Kidney tubule cell (primary cell): ENCODE data around the gene FBXO22.
"Not testable (repeated sequence)": the region's sequence is repeated elsewhere in the genome, so short reads cannot be mapped to it uniquely, and the experiment has no call there.

Source experiments
- DNase-seq: peaks from one replicate; pipeline ENCODE4 v3.0.0-alpha.2; 2018; ENCODE audit warnings: low spot score

The FBXO22 gene

DNA sequence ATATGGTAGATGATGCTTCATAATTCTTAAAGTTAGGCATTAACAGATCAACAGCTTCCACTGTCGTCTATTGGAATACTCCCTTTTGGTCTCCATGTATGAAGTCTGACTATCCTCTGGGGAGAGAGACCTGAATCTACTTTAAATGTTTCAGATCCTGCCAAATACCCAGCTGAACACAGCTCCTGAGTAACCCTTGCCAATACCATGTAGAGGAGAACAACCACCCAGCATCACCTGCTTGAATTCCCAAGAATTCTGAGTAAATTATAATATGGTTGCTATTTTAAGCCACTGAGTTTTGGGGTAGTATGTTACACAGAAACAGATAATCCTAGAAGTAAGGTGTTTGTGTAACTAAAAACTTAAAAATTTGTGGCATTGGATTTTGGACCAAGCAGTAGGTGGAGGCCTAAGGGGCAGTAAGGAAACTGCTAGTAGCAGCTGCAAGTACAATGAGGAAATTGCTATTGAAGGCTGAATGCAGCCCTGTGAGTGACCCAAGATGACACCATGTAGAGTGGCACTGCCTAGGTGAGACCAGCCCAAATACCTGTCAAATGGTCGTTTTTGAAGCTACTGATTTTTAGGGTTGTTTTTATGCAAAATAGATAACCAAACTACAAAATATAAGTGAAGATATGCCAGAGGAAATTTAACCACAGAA lies 77.6 kb downstream of the FBXO22 start:
- DNase-seq: no peak

DNA sequence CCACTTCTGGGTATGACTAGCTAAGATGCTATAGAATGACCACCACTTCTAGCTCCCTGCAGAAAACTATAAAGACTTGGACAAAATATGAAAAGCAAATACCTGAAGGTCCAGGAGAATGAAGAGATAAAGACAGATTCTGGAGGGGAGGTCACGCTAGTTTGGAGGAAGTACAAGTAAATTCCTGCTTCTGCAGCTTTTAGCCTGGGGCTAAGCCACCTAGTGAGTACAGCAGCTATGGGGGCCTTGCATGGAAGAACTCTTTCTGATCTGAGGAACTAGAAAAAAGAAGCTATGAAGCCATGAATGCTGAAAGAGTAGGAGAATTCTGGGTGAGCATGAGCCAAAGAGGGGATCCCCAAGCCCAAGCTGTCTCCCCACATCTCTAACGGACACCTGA lies 78.8 kb downstream of the FBXO22 start:
- DNase-seq: no peak

DNA sequence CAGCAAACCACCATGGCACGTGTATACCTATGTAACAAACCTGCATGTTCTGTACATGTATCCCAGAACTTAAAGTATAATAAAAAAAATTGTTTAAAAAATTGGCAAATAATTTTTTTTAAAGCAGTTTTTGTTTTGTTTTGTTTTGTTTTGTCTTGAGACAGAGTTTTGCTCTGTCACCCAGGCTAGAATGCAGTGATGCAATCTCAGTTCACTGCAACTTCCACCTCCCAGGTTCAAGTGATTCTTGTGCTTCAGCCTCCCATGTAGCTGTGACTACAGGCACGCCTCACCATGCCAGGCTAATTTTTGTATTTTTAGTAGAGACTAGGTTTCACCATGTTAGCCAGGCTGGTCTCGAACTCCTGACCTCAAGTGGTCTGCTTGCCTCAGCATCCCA lies 81.0 kb downstream of the FBXO22 start:
- DNase-seq: not testable (repeated sequence)

DNA sequence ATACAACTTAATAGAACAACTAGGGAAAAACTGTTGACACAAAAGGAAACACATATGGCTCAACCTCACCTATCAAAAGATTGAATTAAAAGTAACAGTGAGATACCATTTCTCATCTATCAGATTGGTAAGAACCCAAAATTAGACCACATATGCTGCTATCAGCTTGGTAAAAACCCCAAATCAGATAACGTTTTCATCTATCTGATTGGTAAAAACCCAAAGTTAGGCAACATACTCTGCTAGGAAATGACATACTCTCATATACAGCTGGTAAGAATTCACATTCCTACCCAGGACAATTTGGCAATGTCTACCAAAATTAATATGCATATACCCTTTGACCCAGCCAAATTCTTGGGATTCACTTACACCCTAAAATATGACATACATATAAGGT lies 82.3 kb downstream of the FBXO22 start:
- DNase-seq: no peak

DNA sequence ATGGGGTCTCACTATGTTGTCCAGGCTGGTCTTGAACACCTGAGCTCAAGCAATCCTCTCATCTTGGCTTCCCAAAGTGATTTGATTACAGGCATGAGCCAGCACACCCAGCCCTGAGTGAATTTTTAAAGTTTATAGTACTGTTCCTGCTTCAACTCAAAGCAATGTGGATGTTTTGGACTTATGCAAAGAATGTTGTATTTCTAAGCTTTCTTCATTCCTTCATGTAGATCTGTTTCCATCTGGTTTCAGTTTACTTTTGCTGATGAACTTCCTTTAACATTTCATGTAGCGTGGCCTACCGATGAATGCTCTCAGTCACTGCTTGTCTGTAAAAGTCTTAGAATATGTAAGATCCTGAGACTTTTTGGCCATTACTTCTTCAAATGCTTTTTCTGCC lies 85.4 kb downstream of the FBXO22 start:
- no peak for DNase-seq

DNA sequence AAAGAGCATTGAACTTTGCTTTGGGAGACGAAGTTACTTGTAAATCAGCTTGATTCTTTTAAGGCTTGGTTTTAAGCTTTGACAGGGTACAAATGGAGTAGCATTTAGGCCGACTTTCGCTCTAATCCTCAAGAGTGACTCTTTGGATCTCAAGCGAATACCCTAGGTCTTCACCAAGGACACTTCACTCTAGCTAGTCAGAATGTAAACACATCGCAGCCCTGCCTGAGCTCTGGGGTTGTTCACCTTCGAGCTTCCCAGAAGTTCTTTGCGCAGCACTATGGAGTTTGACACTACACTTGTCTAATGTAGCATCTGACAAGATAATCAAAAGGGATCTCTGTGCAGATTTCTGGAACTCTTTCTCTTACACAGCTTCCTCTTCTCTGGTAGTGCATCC lies 86.2 kb downstream of the FBXO22 start:
- DNase-seq: no peak
